Measurements from ENCODE around the gene CPN1. TPM values are rescaled to one million over a fixed set of nuclear protein-coding genes. Genes with fewer than 3 reads are reported as not detected.

The CPN1 gene
- total RNA-seq, 2 experiments from 2014 or later = not detected

GRCh38 chr10:100008142-100008522 lies 73.5 kb downstream of the CPN1 start:
- Histone ChIP-seq H3K4me1 (ENCODE audit: insufficient read depth, low read length, poor library complexity, severe bottlenecking) (peaks cover 63% of the 10 kb centered on the region), H3K9me2 (ENCODE audit: insufficient read depth, low read length) (no peaks in the 10 kb centered on the region), H3K4me3 (ENCODE audit: low read depth, low read length, poor library complexity, severe bottlenecking) (peak overlapping the region; percentile 89), H3K9me3 (ENCODE audit: low read length) (peaks cover 4% of the 10 kb centered on the region; the same call in 1 of the 2 replicates), H4K20me1 (ENCODE audit: insufficient read depth, low read length) (0 out of 2 replicates have a peak, but pooled peaks cover 4% of the 10 kb centered on the region), H3K79me2 (ENCODE audit: insufficient read depth, low read depth, low read length) (peaks cover 63% of the 10 kb centered on the region), H3K36me3 (ENCODE audit: insufficient read depth, low read length) (peaks cover 4% of the 10 kb centered on the region), H3K27ac (ENCODE audit: low read depth, low read length, poor library complexity, severe bottlenecking) (peak overlapping the region; percentile 70), H3K4me2 (ENCODE audit: low read length) (peak overlapping the region; percentile 92), H2AFZ (ENCODE audit: low read length) (no peak overlapping the region)
- ChIA-PET POLR2A (interaction anchor here (0.6 to 4.0 kb wide), 11 partner anchors 9 to 251 kb away, joined by 3 to 21 read pairs (median 9); no protein-coding TSS in a partner anchor), CTCF (ENCODE audit: unreplicated experiment) (interaction anchor here (1.0 to 3.5 kb wide), 6 partner anchors 9 to 37 kb away, joined by 3 to 15 read pairs (median 4); no protein-coding TSS in a partner anchor)
- no TSS peak for BruUV-seq (replicated peaks)
- DNase-seq (ENCODE audit: low spot score) = no peak
- TF ChIP-seq, protein P1, sequence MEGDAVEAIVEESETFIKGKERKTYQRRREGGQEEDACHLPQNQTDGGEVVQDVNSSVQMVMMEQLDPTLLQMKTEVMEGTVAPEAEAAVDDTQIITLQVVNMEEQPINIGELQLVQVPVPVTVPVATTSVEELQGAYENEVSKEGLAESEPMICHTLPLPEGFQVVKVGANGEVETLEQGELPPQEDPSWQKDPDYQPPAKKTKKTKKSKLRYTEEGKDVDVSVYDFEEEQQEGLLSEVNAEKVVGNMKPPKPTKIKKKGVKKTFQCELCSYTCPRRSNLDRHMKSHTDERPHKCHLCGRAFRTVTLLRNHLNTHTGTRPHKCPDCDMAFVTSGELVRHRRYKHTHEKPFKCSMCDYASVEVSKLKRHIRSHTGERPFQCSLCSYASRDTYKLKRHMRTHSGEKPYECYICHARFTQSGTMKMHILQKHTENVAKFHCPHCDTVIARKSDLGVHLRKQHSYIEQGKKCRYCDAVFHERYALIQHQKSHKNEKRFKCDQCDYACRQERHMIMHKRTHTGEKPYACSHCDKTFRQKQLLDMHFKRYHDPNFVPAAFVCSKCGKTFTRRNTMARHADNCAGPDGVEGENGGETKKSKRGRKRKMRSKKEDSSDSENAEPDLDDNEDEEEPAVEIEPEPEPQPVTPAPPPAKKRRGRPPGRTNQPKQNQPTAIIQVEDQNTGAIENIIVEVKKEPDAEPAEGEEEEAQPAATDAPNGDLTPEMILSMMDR (conservative IDR thresholded peaks at IDR 0.05; ENCODE audit: low read length) = no peak
- no peak for TF ChIP-seq EZH2phosphoT487 (IDR thresholded peaks at IDR 0.05; ENCODE audit: borderline replicate concordance, low read depth, low read length)
- intact Hi-C loops (cut with micrococcal nuclease; ENCODE audit: unreplicated experiment) = loop anchor here (2.0 to 5.0 kb wide), 3 partner anchors 31 to 179 kb away; partner anchors contain the start of gene ERLIN1

GRCh38 chr10:100007231-100008141 lies 74.2 kb downstream of the CPN1 start:
- Histone ChIP-seq H4K20me1 (ENCODE audit: insufficient read depth, low read length) (0 out of 2 replicates have a peak, but pooled peaks cover 4% of the 10 kb centered on the region), H3K4me1 (ENCODE audit: insufficient read depth, low read length, poor library complexity, severe bottlenecking) (peaks cover 57% of the 10 kb centered on the region), H3K79me2 (ENCODE audit: insufficient read depth, low read depth, low read length) (peaks cover 70% of the 10 kb centered on the region), H2AFZ (ENCODE audit: low read length) (no peak overlapping the region), H3K36me3 (ENCODE audit: insufficient read depth, low read length) (peaks cover 10% of the 10 kb centered on the region), H3K9me3 (ENCODE audit: low read length) (peaks cover 7% of the 10 kb centered on the region; the same call in 1 of the 2 replicates), H3K9me2 (ENCODE audit: insufficient read depth, low read length) (no peaks in the 10 kb centered on the region), H3K4me2 (ENCODE audit: low read length) (peak overlapping the region; percentile 92), H3K4me3 (ENCODE audit: low read depth, low read length, poor library complexity, severe bottlenecking) (peak overlapping the region; percentile 89), H3K27ac (ENCODE audit: low read depth, low read length, poor library complexity, severe bottlenecking) (peak overlapping the region; percentile 70)
- intact Hi-C loops (cut with micrococcal nuclease; ENCODE audit: unreplicated experiment) = loop anchor here (2.0 to 5.0 kb wide), 3 partner anchors 31 to 180 kb away; partner anchors contain the start of gene ERLIN1
- TF ChIP-seq, protein P1 (conservative IDR thresholded peaks at IDR 0.05; ENCODE audit: low read length) = 0 out of 2 replicates have a peak, but pooled peaks have one; percentile 1
- no peak for TF ChIP-seq EZH2phosphoT487 (IDR thresholded peaks at IDR 0.05; ENCODE audit: borderline replicate concordance, low read depth, low read length)
- CTCF ChIA-PET (ENCODE audit: unreplicated experiment) = interaction anchor here (0.6 to 3.5 kb wide), 4 partner anchors 22 to 42 kb away, joined by 3 to 15 read pairs (median 5); no protein-coding TSS in a partner anchor
- peak; percentile 70 for DNase-seq (ENCODE audit: low spot score)
- POLR2A ChIA-PET = interaction anchor here (0.7 to 4.0 kb wide), 11 partner anchors 9 to 188 kb away, joined by 3 to 21 read pairs (median 9); no protein-coding TSS in a partner anchor
- BruUV-seq (replicated peaks) = no TSS peak

Data from OCI-LY7 (cell line).